GM18499 (cell line): Measurements from ENCODE around the gene TSPAN9.
A peak's percentile ranks its signal among the peaks of the same experiment; 100 is the strongest.

Experiments
- ATAC-seq: cut with Tn5 transposase; IDR thresholded peaks from one replicate; pipeline ENCODE4 v1.9.1; 2021; ENCODE audit warnings: moderate number of reproducible peaks; ENCODE audit not compliant: insufficient read depth, unreplicated experiment

TSPAN9 gene

GRCh38 chr12:3233797-3234196 is 156.6 kb downstream of the TSPAN9 start:
- no peak for ATAC-seq

GRCh38 chr12:3236345-3237187 is 159.4 kb downstream of the TSPAN9 start:
- peak; percentile 63 for ATAC-seq

DNA sequence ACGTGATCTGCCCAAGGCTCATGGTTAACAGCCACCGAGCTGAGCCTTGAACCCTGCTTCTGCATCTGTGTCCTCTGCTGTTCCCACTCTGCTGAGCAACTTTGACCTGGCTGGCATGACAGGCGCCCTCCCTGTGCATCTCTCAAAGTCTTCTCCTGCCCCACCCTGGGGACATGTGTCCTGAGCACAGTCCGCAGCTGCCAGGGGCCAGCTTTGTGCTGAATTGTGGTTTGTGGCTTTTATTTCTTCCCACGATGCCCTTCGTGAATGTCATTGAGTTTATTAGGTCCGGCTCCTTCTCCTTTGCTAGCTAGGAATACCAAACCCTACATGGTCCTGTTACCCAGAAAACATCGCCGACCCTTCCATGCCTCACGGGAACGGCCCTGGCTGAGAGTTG is 161.0 kb downstream of the TSPAN9 start:
- no peak for ATAC-seq

DNA sequence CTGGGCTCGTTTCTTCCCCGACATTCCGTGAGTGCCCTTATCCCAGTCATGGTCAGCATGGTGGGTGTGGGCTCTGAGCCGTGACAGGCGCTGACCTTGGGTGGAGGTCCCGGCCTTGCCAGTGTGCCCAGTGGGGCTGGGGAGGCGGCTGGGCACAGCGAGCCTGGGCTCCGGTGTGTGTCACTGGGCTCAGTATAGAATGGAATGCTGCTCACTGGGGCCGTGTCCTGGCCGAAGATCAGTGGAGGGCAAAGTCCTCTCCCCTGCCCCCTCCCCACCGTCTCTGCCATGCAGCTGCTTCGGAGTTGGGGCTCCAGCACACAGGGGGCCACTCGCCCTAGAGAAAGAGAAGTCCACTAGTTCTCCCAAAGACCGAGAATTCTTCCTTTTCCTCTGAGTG is 164.4 kb downstream of the TSPAN9 start:
- no peak for ATAC-seq

GRCh38 chr12:3242199-3242863 is 165.2 kb downstream of the TSPAN9 start:
- no peak for ATAC-seq

DNA sequence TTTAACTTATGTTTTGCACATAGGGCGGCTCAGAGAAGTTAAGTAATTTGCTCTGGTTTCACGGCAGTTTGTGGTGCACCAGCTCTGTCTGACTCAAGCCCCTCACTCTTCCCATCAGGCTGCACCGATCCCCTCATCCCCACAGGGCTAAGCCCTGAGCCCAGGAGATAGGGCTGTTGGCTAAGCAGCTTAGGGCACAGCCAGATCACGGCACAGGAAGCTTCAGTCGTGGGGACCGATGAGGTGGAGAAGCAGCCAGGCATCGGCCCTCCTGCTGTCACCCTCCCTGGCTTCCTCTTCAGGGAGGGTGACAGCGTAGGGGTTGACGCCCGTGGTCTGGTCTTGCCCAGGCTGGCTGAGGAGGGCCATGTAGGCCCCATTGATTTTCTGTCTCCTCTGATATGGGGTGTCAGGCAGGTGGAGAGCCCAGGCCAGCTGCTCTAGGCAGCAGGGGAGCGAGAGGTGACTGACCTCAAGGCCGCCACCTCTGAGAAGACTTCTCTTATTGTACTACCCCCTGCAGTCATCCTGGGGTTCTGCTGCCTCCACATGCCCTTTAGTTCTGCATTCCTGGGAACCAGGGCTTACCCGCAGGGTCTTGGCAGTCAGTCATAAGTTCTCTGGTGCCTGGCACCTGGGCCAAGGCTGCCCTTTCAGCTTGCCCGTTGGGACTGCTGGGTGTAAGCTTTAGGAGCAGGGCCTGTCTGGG is 166.4 kb downstream of the TSPAN9 start:
- no peak for ATAC-seq

DNA sequence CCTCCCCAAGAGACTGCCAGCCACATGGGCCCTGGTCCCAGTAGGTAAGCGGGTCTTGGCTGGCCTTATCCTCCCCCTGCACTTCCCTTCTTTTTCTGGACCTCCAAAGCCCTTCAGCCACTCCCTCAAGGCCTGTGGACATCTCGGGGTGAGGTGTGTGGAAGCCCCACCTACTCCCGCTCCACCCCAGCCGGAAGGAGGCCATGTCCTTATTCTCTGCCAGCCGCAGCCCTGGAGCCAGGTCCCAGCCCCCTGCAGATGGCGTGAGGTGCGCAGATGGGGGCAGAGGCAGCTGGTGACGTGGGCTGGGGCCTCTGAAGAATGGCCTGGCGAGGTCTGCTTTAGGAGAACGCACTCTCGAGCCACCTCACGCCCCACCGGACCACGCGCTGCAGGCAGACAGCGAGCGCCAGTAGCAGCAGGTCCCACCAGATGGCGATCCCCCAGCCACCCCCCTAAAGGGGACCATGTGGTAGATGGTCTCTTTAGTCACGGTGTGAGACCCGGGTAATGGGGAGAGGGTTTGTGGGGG is 167.1 kb downstream of the TSPAN9 start:
- no peak for ATAC-seq

- no peak for ATAC-seq
Measured at GRCh38 chr12:3246253-3246652, 169.1 kb downstream of the TSPAN9 start.

GRCh38 chr12:3247077-3247476 is 169.9 kb downstream of the TSPAN9 start:
- ATAC-seq: no peak

DNA sequence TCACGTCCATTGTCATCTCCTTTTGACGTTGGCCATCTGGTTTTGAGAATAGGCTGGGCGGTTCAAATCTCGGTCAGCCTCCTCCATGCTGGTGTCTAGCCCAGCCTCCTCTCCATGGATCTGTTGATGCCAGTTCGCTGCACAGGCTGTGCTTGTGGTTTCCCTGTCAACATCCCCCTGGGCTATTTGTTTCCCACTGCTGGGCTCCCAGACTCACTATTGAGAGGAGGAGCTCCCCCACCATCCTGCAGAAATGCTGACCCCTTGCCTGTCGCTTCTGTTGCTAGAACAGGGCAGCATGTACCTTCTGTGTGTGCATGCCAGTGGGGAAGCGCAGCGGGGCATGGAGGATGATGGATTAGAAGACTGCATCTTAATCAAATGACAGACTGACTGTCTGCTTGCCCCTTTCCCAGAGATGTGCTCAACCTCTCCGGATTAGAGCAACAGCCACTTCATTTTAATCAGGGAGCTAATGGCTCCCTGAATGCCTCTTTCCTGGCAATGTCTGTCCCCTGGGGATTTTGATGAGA is 170.5 kb downstream of the TSPAN9 start:
- no peak for ATAC-seq

- ATAC-seq: no peak
Measured at GRCh38 chr12:3249081-3249800, 172.1 kb downstream of the TSPAN9 start.

- no peak for ATAC-seq
Measured at GRCh38 chr12:3250034-3250433, 172.9 kb downstream of the TSPAN9 start.

- ATAC-seq: no peak
Measured at GRCh38 chr12:3250576-3250975, 173.4 kb downstream of the TSPAN9 start.

DNA sequence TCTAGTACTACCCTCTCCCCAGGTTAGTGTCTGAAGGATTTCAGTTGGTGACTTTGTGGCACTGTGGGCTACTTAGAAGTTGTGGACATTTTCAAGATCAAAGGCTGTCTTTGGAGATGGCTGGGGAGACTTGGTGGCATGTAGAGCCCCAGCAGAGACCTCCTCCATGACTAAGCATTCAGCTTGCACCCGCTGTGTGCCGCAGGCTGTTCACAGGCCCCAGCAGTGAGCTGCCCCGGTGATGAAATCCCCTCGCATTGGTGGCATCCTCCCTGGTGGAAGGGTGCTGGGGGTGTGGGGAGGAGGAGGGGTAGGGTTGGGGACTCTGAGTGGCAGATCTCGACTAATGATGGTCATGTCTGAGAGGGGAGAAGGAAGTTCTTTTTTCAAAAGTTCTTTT is 173.9 kb downstream of the TSPAN9 start:
- ATAC-seq: no peak

- no peak for ATAC-seq
Measured at GRCh38 chr12:3251691-3252090, 174.5 kb downstream of the TSPAN9 start.

DNA sequence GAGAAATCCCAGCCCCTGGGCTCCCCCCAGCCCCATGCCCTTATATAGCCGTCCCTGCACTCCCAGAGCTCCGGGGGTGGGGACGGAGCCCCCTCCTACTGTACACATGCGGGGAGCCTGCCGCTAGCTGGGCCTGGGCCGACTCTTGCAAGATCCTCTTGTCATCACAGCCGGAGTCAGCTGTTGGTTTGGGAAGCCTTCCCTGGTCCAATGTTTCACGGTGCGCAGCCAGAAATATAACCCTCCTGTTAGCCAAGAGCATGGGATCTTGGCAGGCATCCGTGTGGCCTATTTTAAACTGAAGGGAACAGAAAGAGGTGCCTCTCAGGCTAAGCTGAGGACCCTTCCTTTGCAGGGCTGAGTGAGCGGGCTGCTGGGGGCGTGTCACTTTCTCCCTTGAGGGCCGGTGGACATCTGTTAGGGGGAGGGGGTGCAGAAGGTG is 175.3 kb downstream of the TSPAN9 start:
- ATAC-seq: no peak

- no peak for ATAC-seq
Measured at GRCh38 chr12:3253682-3254275, 176.6 kb downstream of the TSPAN9 start.

DNA sequence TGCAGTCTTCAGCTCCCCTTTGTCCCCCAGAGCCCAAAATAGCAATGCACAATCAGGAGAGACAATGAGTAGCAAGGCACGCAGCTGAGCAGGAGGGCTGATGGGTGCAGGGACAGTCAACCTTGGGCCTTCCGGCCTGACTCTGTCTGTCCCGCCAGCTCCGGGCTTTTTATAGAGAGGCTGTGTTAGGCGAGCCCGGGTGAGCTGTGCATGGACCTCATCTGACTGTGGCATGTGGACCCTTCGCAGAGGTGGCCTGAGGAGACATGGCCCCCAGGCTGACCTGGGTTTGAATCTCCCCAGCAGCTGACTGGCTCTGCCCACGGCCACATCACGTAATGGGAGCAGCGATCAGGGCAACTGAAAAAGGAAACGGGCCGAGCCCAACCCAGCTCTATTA is 177.9 kb downstream of the TSPAN9 start:
- ATAC-seq: no peak

DNA sequence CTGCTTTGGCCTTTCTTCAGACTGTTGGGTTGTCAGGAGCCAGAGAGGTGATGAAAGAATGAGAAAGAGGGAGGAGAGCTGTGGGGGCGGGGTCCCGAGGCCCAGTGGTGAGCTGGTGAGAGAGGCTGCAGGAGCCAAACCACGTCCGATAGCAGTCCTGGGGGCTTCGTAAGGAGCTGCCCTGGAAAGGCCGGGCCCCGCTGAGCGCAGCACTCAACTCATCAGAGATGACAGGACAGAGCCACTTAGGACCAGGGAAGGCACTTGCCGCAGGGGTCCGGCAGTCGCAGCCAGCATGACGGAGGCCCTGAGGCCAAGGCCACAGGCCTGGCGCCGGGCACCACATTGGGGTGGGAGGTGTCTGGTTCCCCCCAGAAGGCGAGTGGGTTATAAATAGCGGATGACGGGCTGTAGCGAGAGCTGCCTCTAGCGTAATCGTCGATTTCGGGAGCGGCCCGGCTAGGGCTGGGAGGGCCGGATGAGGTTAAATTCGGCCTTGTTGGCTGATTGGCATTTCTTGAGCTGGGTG is 179.0 kb downstream of the TSPAN9 start:
- no peak for ATAC-seq
